Neural crest cell (in vitro differentiated cells): ENCODE results near the gene FOXA2. TPM values are rescaled to one million over a fixed set of nuclear protein-coding genes. Genes with fewer than 3 reads are reported as not detected.

Experiments
- DNase-seq: peaks from one replicate; pipeline ENCODE4 v3.0.0; 2021; ENCODE audit warnings: low read depth, mixed read lengths, low spot score
- H3K27ac Mint-ChIP-seq: one replicate; pipeline ENCODE4 v1.8.0; 2021; ENCODE audit warnings: mild to moderate bottlenecking, mixed read lengths; ENCODE audit not compliant: unreplicated experiment
- H3K27me3 Mint-ChIP-seq: 2 replicates; pipeline ENCODE4 v1.8.0; 2021; ENCODE audit warnings: low read depth, mild to moderate bottlenecking, mixed read lengths
- H3K36me3 Mint-ChIP-seq: 2 replicates; pipeline ENCODE4 v1.8.0; 2021; ENCODE audit warnings: low read depth, mild to moderate bottlenecking, mixed read lengths
- H3K4me1 Mint-ChIP-seq: 2 replicates; pipeline ENCODE4 v1.8.0; 2021; ENCODE audit warnings: mixed read lengths
- H3K4me3 Mint-ChIP-seq: one replicate; pipeline ENCODE4 v1.8.0; 2021; ENCODE audit warnings: mild to moderate bottlenecking, mixed read lengths
- H3K9me3 Mint-ChIP-seq: 2 replicates; pipeline ENCODE4 v1.8.0; 2021; ENCODE audit warnings: mixed read lengths
- total RNA-seq: library from RNA; stranded (reverse); gene quantifications from 2 replicates; pipeline ENCODE4 v1.2.1, GENCODE V29; 2021
- TF ChIP-seq, protein P1 (sequence below): fragments of 200-600 bp; sonication (generic); conservative IDR thresholded peaks from 2 replicates; pipeline ENCODE4 v1.5.0; 2021; ENCODE audit warnings: antibody characterized with exemption, mild to moderate bottlenecking

Gene FOXA2
- total RNA-seq, 1 donor from 2014 or later, result 0.09 TPM

DNA sequence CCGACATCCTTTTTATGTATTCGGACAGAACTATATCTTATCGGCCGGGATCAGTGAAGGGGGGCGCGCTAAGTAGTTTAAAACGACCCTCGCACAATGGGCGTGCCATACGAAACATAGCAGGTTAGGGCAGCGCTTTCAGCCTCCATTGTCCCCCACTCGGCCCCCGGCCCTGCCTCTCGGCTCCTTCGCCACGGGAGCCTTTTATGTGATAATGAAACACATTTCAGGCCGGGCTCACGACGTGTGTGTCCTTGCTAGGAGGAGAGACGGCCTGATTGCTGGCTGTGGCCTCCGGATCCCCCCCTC lies 5.3 kb downstream of the FOXA2 start:
- Mint-ChIP-seq H3K27ac (no peak overlapping the region), H3K4me3 (no peak overlapping the region), H3K4me1 (no peaks in the 10 kb centered on the region), H3K9me3 (no peaks in the 10 kb centered on the region), H3K36me3 (no peaks in the 10 kb centered on the region), H3K27me3 (peaks cover 98% of the 10 kb centered on the region)
- TF ChIP-seq, protein P1, sequence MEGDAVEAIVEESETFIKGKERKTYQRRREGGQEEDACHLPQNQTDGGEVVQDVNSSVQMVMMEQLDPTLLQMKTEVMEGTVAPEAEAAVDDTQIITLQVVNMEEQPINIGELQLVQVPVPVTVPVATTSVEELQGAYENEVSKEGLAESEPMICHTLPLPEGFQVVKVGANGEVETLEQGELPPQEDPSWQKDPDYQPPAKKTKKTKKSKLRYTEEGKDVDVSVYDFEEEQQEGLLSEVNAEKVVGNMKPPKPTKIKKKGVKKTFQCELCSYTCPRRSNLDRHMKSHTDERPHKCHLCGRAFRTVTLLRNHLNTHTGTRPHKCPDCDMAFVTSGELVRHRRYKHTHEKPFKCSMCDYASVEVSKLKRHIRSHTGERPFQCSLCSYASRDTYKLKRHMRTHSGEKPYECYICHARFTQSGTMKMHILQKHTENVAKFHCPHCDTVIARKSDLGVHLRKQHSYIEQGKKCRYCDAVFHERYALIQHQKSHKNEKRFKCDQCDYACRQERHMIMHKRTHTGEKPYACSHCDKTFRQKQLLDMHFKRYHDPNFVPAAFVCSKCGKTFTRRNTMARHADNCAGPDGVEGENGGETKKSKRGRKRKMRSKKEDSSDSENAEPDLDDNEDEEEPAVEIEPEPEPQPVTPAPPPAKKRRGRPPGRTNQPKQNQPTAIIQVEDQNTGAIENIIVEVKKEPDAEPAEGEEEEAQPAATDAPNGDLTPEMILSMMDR, result no peak
- no peak for DNase-seq

DNA sequence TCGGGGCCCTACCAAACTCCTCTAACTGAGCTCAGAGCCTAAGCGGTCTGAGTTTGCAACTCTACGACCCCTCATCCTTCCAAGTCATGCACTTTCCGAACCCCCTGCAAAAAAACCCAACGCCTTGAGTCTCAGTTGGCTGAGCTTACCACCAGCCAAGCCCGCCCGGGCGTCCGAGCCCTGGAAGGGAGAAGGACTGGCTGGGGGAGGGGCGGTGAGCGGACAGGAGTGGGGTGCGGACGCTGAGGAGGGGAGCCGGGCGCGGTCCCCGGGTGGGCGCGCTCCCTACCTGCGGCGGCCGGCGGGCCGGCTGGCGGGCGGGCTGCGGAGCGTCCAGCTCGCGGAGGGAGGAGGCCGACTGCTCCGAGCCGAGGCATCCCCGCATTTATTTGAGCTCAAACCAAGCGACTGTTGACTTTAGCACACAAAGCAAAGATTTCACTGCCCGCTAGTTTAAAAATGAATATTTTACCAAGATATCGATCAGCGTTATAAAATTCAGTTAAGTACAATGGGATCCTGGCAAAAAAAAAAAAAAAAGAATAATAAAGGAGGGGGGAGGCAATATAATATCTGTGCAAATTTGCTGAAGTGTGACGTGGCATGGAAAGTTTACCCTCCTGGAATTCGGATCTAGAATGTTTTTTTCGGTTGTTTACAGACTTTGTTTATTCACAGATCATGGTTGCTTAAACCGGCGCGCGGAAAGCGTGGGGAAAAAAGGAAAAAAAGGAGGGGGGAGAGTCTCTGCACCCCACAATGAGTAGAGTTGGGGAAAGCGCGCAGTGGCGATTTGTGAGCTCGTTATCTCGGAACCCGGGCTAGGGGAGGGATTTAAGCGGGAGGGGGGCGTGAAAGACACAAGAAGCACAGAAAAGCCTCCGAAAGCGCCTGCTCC lies 5.9 kb downstream of the FOXA2 start:
- peaks cover 98% of the 10 kb centered on the region for H3K27me3 Mint-ChIP-seq
- TF ChIP-seq, protein P1, result no peak
- H3K9me3 Mint-ChIP-seq, result no peaks in the 10 kb centered on the region
- no peaks in the 10 kb centered on the region for H3K36me3 Mint-ChIP-seq
- DNase-seq, result no peak
- no peak overlapping the region for H3K27ac Mint-ChIP-seq
- no peaks in the 10 kb centered on the region for H3K4me1 Mint-ChIP-seq
- H3K4me3 Mint-ChIP-seq, result no peak overlapping the region

DNA sequence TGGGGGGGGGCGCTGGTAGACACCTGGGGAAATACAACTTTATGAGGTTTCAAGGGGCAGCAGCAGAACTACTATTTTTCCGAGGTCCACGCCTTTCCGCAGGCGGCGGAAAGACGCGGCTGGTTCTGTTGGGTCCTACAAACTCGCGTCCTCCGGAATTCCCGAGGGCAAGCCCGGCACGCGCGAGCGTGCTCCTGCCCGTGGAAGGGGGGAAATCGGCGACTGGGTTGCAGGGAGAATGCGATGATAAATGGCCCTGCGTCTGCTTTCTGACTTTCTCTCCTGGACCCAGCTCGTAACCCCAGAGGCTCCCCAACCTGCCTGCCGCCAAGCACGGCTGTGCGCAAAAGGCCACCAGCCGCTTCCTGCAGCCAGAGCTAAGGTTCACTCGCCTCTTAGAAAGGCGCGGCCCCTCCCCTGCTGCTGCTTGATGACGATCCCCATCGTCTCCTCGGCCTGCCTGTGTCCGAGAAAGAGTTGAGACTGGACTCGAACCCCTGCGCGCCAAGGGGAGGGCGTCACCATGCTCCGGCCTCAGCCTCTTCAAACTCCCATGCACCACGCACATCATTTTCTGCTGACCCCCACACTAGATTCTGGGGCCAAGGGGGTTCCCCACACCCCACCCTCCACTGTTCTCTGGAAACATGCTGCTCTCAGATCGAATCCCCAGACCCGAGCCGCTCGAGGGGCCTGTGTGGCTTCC lies 6.7 kb downstream of the FOXA2 start:
- no peak for DNase-seq
- H3K4me1 Mint-ChIP-seq, result no peaks in the 10 kb centered on the region
- TF ChIP-seq, protein P1, result no peak
- peaks cover 99% of the 10 kb centered on the region for H3K27me3 Mint-ChIP-seq
- H3K4me3 Mint-ChIP-seq, result no peak overlapping the region
- no peaks in the 10 kb centered on the region for H3K9me3 Mint-ChIP-seq
- H3K27ac Mint-ChIP-seq, result no peak overlapping the region
- no peaks in the 10 kb centered on the region for H3K36me3 Mint-ChIP-seq

DNA sequence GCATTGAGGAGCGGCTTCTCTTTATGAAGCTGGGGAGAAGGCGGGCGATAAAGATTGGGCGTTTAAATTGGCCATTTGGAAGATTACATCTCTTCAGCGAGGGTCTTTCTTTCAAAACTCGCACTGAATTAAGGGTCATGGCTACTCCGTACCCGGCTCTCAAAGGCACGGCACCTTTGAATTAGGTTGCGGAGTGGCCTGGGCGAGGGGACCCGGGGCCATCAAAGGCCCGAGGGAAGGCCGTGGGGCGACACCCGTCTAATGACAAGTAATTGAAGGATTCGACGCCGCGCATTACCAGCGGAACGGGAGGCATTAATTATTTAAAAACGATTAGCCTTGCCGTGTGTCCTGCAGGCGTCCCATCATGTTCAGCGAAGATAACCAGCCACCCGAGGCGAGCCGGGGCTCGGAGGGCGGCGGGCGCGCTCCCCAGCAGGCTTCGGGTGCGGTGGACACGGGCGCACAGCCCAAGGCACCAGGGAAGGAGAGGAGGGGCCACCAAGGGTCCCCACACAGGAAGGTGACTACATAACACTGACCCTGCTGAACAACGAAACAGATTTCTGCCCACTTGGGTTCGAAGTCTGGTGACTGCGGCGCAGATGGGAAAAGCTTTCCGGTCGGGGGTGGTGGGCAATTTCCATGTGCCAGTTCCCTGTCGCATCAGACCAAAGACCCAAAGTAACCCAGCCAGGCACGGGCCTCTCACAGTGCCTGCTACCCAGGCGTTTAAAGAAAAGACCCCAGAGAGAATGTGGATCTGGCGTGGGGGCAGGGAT lies 7.4 kb downstream of the FOXA2 start:
- TF ChIP-seq, protein P1, result no peak
- Mint-ChIP-seq H3K27ac (no peak overlapping the region), H3K4me1 (no peaks in the 10 kb centered on the region), H3K9me3 (no peaks in the 10 kb centered on the region), H3K4me3 (no peak overlapping the region), H3K36me3 (no peaks in the 10 kb centered on the region), H3K27me3 (peaks cover 100% of the 10 kb centered on the region)
- no peak for DNase-seq

DNA sequence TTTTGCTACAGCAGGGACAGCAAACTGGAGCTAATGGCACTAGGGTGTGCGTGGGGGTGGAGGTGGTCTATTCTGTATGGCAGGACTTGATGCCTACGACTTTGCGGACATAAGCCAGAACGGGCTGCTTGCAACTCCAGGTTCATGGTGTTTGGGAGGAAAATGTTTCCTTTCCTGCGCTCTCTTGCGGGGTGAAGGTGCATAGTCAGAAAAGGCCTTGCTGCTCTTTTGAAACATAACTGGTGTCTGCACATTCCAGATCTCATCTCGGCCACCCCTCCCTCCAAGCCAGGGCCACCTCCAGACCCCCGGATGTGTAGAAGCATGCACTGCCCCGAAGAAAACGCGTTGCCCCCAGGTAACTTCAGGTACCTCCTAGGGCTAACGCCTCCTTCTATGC lies 8.1 kb downstream of the FOXA2 start:
- Mint-ChIP-seq H3K27ac (no peak overlapping the region), H3K9me3 (no peaks in the 10 kb centered on the region), H3K4me1 (no peaks in the 10 kb centered on the region), H3K27me3 (peaks cover 100% of the 10 kb centered on the region), H3K4me3 (no peak overlapping the region), H3K36me3 (no peaks in the 10 kb centered on the region)
- TF ChIP-seq, protein P1, result no peak
- no peak for DNase-seq
